Activated gamma-delta T cell treated with anti-CD3 and anti-CD28 coated beads, Interleukin-2, amount 50 U/mL, for 16 hours (primary cell): Measurements from ENCODE around the gene OR6F1.
"Not testable (repeated sequence)": the region's sequence is repeated elsewhere in the genome, so short reads cannot be mapped to it uniquely, and the experiment has no call there.

Experiments used
- DNase-seq: peaks from one replicate; pipeline ENCODE4 v3.0.0-alpha.2; 2020; ENCODE audit warnings: low read depth

Gene OR6F1

GRCh38 chr1:247716546-247716945, at the start of gene OR6F1:
TSS of gene OR6F1 (minus strand) at chr1:247716646. CDS start at chr1:247712755, 3,891 bp downstream.
- DNase-seq, result no peak

GRCh38 chr1:247760456-247760855, 44.0 kb upstream of the OR6F1 start, which contains the start of gene OR1C1:
TSS of gene OR1C1 (minus strand) at chr1:247760556. CDS start at chr1:247758406, 2,150 bp downstream.
- no peak for DNase-seq

- DNase-seq, result not testable (repeated sequence)
Measured at GRCh38 chr1:247754311-247754710, 37.9 kb upstream of the OR6F1 start.

GRCh38 chr1:247749870-247750269, 33.4 kb upstream of the OR6F1 start:
- DNase-seq, result no peak

- no peak for DNase-seq
Measured at GRCh38 chr1:247748041-247748440, 31.6 kb upstream of the OR6F1 start, which contains the start of gene OR14A2. TSS of gene OR14A2 (minus strand) at chr1:247748141.

- no peak for DNase-seq
Measured at GRCh38 chr1:247747616-247748015, 31.2 kb upstream of the OR6F1 start.

GRCh38 chr1:247746391-247746935, 30.0 kb upstream of the OR6F1 start:
- DNase-seq, result no peak

GRCh38 chr1:247742215-247742760, 25.8 kb upstream of the OR6F1 start:
- not testable (repeated sequence) for DNase-seq

- no peak for DNase-seq
Measured at GRCh38 chr1:247741756-247742155, 25.3 kb upstream of the OR6F1 start.

- DNase-seq, result no peak
Measured at GRCh38 chr1:247740721-247741120, 24.3 kb upstream of the OR6F1 start.

- no peak for DNase-seq
Measured at GRCh38 chr1:247738315-247738714, 21.9 kb upstream of the OR6F1 start, which contains the start of gene OR14K1. TSS of gene OR14K1 (plus strand) at chr1:247738615. CDS start at chr1:247738615, 0 bp downstream.

GRCh38 chr1:247721222-247721621, 4.8 kb upstream of the OR6F1 start:
- no peak for DNase-seq

- no peak for DNase-seq
Measured at GRCh38 chr1:247713753-247714152, 2.7 kb downstream of the OR6F1 start.

- DNase-seq, result not testable (repeated sequence)
Measured at GRCh38 chr1:247710681-247711080, 5.8 kb downstream of the OR6F1 start.

GRCh38 chr1:247701338-247701737, 15.1 kb downstream of the OR6F1 start:
- no peak for DNase-seq

- no peak for DNase-seq
Measured at GRCh38 chr1:247681288-247681897, 35.1 kb downstream of the OR6F1 start.

GRCh38 chr1:247680171-247680570, 36.3 kb downstream of the OR6F1 start:
- DNase-seq, result no peak

GRCh38 chr1:247679639-247680038, 36.8 kb downstream of the OR6F1 start, which contains the start of gene OR13G1:
TSS of gene OR13G1 (minus strand) at chr1:247679739. CDS start at chr1:247673041, 6,698 bp downstream.
- DNase-seq, result no peak

- no peak for DNase-seq
Measured at GRCh38 chr1:247669225-247669624, 47.2 kb downstream of the OR6F1 start.
